GM19193 (cell line): ENCODE results near the gene AKT3.

Experiments used
- POLR2A ChIP-seq: IDR thresholded peaks from 4 replicates; pipeline ENCODE4 v1.6.1; 2011; ENCODE audit not compliant: insufficient read depth, insufficient read length; ENCODE audit errors: extremely low read depth

The AKT3 gene

DNA sequence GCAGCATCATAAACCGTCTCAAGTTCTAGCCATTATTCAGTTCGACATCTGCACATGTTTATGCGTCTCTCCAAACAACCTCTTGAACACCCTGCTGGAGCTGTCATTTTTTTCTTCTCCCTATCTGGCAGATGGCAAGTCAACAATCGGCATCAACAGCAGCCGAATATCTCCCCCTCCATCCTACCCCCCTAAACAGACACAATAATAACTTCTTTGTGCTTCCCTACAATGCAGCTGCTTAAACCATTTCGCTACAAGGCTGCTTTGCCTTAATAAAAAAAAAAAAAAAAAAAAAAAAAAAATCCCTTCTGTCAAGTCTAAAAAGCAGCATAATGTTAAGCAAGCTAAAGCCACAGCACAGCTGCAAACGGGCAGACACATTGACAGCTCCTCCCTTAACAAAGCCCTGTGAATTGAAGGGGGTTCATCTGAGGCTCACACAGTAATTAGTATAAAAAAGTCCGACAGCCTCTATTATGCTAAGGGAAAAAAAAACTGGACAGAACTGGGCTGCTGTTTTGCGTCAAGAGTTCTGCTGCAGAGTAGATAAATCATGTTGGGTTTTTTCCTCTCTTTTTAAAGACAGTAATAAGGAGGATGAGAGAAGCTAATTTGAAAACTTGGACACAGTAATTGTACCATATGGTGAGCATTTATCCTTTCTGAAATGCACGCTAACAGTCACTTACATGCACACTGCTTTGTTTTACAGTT, 136.4 kb downstream of the AKT3 start:
- no peak for TF ChIP-seq POLR2A

DNA sequence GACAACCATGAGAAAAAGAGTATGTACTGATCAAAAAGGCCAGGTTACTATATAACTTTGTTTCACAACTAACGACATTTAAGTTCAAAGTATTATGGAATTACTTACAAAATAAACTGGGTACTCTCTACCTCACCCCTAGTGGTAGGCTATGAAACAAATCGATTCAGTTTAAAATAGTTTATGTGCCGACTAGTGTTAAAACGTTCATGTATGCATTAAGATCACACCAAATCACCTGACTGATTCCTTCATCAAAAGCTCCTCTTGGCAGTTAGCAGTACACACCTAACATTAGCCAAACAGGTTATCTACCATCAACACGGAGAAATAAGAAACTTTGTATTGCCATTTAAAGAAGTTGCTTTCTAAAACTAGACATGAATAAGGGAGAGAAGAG, 137.1 kb downstream of the AKT3 start:
- no peak for TF ChIP-seq POLR2A

DNA sequence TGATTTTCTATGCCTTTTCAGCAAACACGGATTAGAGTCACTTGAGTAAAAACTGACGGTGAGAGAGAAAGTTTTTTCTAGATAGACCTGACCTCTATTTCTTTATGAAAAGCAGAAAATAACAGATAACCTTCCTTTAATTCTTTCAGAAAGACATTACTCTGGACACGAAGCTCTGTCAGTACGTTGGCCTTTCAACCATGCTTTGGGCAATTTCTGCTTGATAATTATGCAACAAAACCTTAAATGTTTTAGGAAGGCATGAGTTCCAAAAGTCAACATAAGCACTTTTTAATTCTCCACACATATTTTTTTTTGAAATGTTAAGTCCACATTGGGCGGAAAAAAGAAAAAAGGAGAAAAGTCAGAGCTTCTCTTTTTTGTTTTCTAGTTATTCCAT, 137.8 kb downstream of the AKT3 start:
- no peak for TF ChIP-seq POLR2A

DNA sequence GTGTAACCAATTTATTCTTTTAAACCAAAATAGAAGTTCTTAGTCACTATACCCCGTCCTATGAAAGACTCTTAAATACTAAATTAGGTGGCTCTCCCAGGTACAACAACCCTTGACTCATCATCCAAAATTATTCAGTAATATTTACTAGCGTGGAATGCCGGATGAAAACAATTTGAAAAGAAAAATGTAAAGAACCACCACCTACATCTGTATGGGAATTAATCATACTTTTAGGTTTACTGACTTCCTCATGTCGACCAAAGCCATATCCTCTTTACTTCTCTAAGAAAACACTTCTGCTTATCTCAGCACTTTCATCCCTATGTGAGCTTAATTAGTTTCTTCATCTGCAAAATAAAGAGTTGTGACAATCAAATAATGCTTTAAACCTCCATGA, 139.6 kb downstream of the AKT3 start:
- no peak for TF ChIP-seq POLR2A

DNA sequence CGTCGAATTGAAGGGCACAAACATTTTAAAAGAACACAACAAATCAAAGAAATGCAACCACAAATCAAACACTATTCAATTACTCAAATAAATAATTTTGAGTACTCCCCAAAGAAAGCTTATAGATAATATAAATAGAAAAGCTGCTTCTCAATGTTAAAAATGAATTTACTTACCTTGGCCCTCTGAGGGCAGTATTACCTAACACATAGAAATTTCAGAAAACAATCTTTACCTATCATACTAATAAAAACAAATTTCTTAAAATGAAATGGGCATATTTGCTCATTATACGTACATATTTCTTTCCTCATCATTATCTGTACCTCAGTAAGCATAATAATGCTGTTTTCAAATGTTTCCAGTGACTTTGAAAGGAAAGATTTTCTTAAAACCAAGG, 141.8 kb downstream of the AKT3 start:
- TF ChIP-seq POLR2A, result no peak

DNA sequence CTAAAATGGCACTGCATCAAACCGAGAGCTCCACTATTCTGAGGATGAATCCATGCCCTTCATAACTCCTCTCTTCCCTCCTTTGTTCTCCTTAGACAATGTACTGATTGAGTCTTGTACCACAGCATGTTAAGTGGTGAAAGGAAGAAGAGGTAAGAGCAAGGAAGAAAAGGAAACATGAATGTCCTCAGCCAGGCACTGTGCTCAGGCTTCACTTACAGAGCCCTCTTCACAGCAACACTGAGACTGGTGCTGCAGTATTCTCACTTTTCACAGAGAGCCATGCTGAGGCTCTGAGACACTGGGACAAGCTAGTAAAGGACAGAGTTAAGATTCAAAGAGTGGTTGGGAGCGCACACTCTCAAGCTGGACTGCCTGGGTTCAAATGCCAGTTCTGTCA, 143.5 kb downstream of the AKT3 start:
- no peak for TF ChIP-seq POLR2A

DNA sequence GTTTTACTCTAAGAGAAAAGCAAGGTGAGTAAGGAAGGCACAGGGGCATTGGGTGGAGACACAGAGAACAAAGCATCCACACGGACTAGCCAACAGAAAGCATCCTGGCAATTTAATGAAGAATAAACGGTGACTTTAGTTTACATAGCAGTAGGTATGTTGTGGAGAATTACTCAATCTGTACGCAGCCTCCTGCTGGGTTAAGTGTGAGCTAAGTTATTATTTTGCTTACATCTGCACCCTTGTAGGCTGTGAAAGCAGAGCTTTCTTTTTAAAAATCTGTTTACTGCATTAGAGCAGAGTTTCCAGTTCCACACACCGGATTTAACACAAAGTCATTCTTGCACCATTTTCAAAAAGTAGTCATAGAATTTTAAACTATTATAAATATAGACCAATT, 144.5 kb downstream of the AKT3 start:
- TF ChIP-seq POLR2A, result no peak

DNA sequence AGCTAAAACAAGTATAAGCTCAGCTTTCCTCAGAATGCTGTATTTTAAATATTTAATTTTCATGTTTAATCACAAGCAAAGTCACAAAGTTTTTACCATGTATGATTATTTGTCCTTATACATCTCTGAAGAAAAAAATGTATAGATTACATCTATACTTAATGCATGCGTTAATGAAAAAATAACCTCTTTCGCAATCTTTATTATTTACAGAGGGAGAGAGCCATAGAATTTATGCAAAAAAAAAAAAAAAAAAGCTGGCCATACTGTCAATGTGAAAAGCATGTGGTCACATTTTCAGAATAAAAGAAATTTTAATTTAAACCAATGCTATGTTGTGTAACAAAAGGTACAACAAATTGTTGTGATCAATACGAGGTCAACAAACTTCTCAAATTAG, 148.2 kb downstream of the AKT3 start:
- TF ChIP-seq POLR2A, result no peak

DNA sequence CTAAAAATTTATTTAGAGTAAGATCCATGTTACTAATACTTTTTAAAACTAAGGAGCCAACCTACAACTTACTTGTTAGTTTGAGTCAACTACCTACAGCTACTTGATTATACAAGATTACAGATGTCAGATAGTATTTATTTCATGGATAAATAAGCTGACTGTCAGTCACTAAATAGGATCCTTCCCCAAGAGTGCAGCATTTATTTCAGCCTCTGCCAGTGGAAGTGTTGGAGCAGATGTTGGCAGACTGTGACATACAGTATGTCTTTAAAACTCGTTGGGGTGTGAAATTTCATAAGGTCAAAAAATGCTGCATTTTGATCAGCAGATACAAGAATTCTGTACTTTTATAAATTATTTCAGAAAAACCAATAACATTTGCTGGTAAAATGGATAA, 156.2 kb downstream of the AKT3 start:
- no peak for TF ChIP-seq POLR2A

DNA sequence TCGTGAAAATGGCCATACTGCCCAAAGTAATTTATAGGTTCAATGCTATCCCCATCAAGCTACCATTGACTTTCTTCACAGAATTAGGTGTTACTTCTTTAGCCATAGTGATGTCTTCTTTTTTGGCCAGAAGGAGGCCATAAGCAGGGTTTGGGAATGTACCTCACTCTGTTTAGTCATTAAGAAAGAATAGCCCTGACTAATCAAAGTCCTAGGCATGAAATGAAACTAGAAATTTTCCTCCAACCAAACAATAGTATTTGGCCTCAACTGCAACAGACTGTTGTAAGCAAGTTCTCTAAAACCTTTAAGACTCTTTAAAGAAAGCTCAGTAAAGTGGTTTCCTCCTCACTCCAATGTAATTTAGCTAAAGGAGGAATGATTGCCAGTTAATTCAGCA, 163.9 kb downstream of the AKT3 start:
- no peak for TF ChIP-seq POLR2A

DNA sequence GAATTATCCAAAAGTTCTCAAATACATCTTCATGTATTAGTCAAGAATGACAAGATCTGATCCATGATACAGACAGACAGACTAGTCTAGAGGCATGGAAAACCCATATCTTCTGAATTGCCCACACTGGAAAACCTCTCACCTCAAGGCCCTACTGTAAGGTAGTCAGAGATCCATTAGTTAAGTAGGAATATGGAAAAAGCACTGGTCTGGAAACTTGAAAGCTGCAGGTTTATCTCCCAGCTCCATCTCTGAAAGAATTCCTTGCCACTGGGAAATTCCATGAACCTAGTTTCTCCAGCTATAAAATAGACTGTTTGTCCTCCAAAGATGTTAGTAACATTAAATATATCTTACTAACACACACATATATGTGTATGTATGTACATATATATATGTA, 169.2 kb downstream of the AKT3 start:
- TF ChIP-seq POLR2A, result no peak

DNA sequence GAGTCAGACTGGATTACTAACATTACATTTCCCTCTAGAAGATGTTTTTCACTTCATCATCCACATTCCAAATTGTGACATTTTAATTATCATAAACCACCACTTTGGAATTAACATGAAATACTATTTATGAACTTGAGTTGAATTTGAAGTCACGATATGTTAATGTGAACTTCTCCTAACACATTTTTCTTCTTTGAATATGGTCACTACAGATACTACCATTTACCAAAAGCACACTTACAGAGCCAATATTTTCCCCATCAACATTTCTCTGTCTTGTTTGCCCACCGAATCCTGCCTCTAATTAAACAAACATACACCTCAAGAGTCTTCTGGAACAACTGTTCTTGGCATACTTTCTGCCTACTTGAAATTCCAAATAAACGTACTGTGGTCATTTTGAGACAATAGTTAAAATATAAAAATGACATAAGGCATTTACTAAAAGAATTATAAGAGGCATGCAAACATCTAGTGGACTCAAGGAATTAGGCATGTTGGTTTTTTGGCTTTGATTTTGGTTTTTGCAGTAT, 177.4 kb downstream of the AKT3 start:
- no peak for TF ChIP-seq POLR2A

DNA sequence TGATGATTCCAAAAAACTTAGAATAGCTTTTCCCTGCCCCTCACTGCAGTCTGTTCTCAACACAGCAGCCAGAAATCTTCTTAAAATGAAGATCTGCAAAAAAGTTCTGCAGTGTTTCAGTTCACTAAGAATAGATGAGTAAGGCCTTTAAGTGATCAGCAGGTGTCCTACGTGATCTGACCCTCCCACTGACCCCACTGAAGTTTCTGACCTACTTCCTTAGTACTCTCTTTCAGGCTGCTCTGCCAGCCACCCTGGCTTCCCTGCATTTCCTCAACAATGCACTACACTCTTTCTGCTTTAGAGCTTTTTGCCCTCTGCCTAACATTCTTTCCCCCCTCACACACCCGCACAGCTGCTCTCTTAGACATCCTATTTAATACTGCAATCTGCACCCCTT, 182.5 kb downstream of the AKT3 start:
- TF ChIP-seq POLR2A, result no peak

DNA sequence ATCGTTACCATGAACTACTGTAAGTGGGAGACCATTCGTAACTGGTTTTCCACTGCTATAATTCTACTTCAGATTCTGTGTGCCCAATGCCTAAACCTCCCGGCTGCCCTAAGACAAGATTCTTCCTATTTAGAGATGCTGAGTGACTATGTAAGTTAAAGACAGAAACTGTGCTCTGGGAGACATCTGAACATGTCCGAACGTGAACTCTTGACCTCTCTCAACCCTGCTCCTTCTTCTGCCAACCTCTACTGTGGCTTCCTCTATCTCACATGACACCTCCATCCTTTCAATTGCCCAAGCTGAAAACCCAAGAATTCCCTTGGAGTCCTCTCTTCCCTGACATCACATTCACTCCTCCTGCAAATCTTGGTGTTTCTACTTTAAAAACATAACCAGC, 182.9 kb downstream of the AKT3 start:
- TF ChIP-seq POLR2A, result no peak

DNA sequence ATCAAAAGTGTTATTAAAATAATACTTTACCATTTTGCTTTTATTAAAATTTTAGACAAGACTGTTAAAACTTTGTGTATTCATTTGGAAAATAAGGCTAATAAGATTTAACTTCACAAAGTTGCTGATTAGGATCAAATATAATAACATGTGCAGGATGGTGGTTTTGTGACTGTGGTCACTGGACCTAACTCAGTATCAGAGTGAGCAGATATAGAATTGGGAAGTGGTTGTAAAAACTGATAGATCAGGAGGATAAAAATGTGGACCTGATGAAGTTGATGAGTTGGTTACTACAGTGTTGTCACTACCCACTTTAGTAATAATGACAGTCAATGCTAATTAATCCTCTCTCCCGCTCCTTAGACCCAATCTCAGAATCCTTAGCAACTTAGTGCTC, 186.4 kb downstream of the AKT3 start:
- no peak for TF ChIP-seq POLR2A

DNA sequence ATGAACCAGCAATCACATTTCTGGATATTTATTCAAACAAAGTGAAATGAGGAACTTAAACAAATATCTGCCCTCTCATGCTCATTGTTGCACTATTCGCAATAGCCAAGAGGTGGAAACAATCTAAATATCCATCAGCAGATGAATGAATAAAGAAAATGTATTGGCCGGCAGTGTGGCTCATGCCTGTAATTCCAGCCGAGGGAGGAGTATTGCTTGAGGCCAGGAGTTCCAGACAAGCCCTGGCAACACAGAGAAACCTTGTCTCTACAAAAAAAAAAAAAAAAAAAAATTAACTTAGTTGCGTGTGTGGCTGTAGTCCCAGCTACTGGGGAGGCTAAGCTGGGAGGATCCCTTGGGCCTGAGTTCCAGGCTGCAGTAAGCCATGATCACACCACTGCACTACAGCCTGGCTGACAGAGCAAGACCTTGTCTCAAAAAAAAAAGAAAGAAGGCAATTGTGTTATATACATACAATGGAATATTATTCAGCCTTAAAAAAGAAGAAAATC, 191.4 kb downstream of the AKT3 start:
- no peak for TF ChIP-seq POLR2A

DNA sequence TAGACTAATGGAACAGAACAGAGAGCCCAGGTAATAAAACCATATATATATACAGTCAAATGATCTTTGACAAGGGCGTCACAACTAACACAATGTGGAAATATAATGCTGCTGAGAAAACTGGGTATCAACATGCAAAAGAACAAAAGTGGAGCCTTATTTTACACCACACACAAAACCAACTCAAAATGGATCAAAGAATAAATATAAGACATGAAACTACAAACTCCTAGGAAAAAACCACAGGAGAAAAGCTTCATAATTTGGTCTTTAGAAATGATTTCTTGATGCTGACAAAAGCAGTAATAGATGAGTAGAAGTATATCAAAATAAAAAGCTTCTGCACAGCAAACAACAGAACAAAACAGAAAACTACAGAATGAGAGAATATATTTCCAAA, 192.2 kb downstream of the AKT3 start:
- TF ChIP-seq POLR2A, result no peak
